HEK293T (cell line): Measurements from ENCODE around the gene FBXL19.

Experiments used
- ELF4 ChIP-seq: fragments of 450-650 bp; IDR thresholded peaks from 2 replicates; pipeline ENCODE4 v1.6.1; 2017; ENCODE audit warnings: antibody characterized with exemption
- SP1 ChIP-seq: fragments of 450-650 bp; IDR thresholded peaks from 2 replicates; pipeline ENCODE4 v1.6.1; 2017
- SUZ12 ChIP-seq: fragments of 450-650 bp; IDR thresholded peaks from 2 replicates; pipeline ENCODE4 v1.6.1; 2016; ENCODE audit warnings: mild to moderate bottlenecking

- TF ChIP-seq SUZ12 (no peak), SP1 (no peak), ELF4 (peak; percentile 85)
Measured at GRCh38 chr16:30874821-30875717, 48.3 kb upstream of the FBXL19 start.
